Measurements from ENCODE around the gene IKZF3.

- no peak for TF ChIP-seq EP300 (IDR thresholded peaks at IDR 0.05)
- TF ChIP-seq, protein P1, sequence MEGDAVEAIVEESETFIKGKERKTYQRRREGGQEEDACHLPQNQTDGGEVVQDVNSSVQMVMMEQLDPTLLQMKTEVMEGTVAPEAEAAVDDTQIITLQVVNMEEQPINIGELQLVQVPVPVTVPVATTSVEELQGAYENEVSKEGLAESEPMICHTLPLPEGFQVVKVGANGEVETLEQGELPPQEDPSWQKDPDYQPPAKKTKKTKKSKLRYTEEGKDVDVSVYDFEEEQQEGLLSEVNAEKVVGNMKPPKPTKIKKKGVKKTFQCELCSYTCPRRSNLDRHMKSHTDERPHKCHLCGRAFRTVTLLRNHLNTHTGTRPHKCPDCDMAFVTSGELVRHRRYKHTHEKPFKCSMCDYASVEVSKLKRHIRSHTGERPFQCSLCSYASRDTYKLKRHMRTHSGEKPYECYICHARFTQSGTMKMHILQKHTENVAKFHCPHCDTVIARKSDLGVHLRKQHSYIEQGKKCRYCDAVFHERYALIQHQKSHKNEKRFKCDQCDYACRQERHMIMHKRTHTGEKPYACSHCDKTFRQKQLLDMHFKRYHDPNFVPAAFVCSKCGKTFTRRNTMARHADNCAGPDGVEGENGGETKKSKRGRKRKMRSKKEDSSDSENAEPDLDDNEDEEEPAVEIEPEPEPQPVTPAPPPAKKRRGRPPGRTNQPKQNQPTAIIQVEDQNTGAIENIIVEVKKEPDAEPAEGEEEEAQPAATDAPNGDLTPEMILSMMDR (IDR thresholded peaks at IDR 0.05) = no peak
- no peak for TF ChIP-seq POLR2A (IDR thresholded peaks at IDR 0.05)
- no peak for TF ChIP-seq POLR2AphosphoS5 (IDR thresholded peaks at IDR 0.05)
These were observed 11.9 kb downstream of the IKZF3 start for GRCh38 chr17:39852239-39852638.

Measured in stomach (tissue), 4 donors.